Vagina (tissue), 2 donors: ENCODE results near the gene CCL13.

ENCODE experiments used
- POLR2A ChIP-seq, 2 donors: fragments of 450-650 bp; IDR thresholded peaks; one replicate each; pipeline ENCODE4 v1.6.1; 2017; ENCODE audit warnings: antibody characterized with exemption in 2 of 2, mild to moderate bottlenecking in 2 of 2, moderate library complexity in 2 of 2
- TF ChIP-seq, protein P1 (sequence below), 3 experiments: fragments of 450-650 bp in 2 of 3; fragments of 200-600 bp in 1 of 3; sonication (generic) in 1 of 3; IDR thresholded peaks; one replicate each; pipeline ENCODE4 v1.5.1; 2017 to 2019; ENCODE audit warnings: antibody characterized with exemption in 3 of 3, mild to moderate bottlenecking in 2 of 3, moderate library complexity in 2 of 3

DNA sequence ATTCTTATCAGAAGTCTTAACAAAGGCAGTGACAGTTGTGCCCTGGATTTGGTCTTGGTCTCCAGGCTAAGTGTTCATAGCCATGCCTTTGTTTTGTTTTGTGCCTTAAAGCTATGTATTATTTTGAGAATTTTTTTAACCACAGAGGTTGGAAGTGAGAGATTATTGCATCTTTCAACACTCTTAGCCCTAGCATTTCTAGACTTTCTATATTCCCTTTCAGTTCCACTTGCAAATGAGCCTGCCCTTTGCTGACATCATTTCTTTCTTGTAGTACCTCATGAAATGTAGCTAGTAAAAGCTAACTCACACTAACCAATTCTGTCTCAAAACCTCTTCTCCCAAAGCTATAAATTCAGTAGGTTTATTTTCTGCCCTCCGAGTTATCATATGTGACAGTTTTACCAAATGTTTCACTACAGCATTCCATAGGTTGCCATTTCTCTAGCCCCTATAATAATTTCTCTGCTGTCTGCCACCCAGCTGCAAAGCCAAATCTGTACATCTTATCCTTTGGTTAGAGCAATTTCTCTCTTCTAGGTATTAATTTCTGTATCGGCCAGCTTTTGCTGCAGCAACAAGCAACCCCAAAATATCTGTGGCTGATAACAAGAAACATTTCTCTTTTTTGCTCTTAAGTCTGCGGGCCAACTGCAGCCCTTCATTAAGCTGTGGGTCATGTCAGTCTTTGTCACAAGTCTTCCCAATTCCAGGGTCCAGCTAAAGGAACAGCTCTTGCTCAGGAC, 21.0 kb downstream of the CCL13 start:
- TF ChIP-seq, protein P1, sequence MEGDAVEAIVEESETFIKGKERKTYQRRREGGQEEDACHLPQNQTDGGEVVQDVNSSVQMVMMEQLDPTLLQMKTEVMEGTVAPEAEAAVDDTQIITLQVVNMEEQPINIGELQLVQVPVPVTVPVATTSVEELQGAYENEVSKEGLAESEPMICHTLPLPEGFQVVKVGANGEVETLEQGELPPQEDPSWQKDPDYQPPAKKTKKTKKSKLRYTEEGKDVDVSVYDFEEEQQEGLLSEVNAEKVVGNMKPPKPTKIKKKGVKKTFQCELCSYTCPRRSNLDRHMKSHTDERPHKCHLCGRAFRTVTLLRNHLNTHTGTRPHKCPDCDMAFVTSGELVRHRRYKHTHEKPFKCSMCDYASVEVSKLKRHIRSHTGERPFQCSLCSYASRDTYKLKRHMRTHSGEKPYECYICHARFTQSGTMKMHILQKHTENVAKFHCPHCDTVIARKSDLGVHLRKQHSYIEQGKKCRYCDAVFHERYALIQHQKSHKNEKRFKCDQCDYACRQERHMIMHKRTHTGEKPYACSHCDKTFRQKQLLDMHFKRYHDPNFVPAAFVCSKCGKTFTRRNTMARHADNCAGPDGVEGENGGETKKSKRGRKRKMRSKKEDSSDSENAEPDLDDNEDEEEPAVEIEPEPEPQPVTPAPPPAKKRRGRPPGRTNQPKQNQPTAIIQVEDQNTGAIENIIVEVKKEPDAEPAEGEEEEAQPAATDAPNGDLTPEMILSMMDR (IDR thresholded peaks at IDR 0.05), result no peak
- TF ChIP-seq POLR2A (IDR thresholded peaks at IDR 0.05), result no peak
